Measurements from ENCODE around the gene RAB31. TPM values are rescaled to one million over a fixed set of nuclear protein-coding genes. Genes with fewer than 3 reads are reported as not detected.
"Not testable (repeated sequence)": the region's sequence is repeated elsewhere in the genome, so short reads cannot be mapped to it uniquely, and the experiment has no call there.

The RAB31 gene
- polyA plus RNA-seq, 1 donor from 2014 or later, result 16.3 TPM

DNA sequence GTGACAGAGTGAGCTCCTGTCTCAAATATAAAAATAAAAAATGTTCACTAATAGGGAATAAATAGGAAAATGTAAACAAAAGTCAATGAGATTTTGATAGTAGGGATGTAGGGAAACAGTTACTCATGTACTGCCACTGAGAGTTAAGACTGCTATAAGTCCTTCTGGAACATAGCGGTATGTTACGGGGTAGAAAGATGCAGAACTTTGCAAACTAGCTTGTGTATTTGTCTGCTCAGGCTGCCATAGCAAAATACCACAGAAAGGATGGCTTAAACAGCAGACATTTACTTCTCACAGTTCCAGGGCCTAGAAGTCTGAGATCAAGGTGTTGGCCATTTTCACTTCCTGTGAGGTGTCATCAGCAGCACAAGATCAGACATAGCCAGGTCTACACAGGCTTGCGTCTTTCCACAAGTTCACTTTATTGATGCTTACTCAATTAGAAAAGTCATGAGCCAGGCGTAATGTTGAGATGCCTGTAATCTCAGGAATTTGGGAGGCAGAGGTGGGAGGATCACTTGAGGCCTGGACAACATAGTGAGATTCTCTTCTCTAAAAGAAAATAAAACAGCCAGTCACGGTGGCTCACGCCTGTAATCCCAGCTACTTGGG lies 186.5 kb downstream of the RAB31 start:
- TF ChIP-seq SMC3 (conservative IDR thresholded peaks at IDR 0.05; ENCODE audit: poor library complexity) (no peak), EZH2 (IDR thresholded peaks at IDR 0.05; ENCODE audit: borderline replicate concordance, insufficient read depth, low read length, poor library complexity, severe bottlenecking) (no peak)
- TF ChIP-seq, protein P1, sequence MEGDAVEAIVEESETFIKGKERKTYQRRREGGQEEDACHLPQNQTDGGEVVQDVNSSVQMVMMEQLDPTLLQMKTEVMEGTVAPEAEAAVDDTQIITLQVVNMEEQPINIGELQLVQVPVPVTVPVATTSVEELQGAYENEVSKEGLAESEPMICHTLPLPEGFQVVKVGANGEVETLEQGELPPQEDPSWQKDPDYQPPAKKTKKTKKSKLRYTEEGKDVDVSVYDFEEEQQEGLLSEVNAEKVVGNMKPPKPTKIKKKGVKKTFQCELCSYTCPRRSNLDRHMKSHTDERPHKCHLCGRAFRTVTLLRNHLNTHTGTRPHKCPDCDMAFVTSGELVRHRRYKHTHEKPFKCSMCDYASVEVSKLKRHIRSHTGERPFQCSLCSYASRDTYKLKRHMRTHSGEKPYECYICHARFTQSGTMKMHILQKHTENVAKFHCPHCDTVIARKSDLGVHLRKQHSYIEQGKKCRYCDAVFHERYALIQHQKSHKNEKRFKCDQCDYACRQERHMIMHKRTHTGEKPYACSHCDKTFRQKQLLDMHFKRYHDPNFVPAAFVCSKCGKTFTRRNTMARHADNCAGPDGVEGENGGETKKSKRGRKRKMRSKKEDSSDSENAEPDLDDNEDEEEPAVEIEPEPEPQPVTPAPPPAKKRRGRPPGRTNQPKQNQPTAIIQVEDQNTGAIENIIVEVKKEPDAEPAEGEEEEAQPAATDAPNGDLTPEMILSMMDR (IDR thresholded peaks at IDR 0.05; ENCODE audit: poor library complexity, severe bottlenecking), result no peak
- H3F3A ChIP-seq (ENCODE audit: insufficient read depth, low read length, poor library complexity, severe bottlenecking), result no peaks in the 10 kb centered on the region

DNA sequence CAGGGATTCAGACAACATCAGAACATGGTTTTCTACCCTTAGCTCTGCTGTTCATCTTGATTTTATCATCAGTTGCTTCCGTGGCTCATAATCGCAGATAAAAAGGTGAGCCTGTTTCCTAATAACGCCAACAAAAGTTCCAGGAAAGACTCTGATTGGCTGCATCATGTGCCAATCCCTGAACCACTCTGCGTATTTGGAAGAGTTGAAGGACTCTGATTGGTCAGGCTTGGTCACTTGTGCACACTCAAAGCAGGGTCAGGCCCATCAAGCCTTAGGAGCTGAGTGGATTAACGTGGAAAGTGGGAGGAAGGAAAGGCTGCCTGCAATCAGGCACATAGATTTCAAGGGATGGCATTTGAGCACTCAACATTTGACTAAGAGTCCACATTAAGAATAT lies 189.0 kb downstream of the RAB31 start:
- H3K9me3 ChIP-seq (ENCODE audit: low read length), result no peaks in the 10 kb centered on the region
- no peak overlapping the region for H3K27ac ChIP-seq (ENCODE audit: low read length)
- no peak overlapping the region for H3K4me3 ChIP-seq (ENCODE audit: low read length)
- no peaks in the 10 kb centered on the region for H3F3A ChIP-seq (ENCODE audit: insufficient read depth, low read length, poor library complexity, severe bottlenecking)
- no peak overlapping the region for H2AFZ ChIP-seq (ENCODE audit: low read depth, low read length)
- H3K4me2 ChIP-seq (ENCODE audit: low read length), result no peak overlapping the region
- no peaks in the 10 kb centered on the region for H3K79me2 ChIP-seq (replicated peaks; ENCODE audit: insufficient read depth, low read length)
- H3K9ac ChIP-seq (ENCODE audit: low read length), result no peak overlapping the region
- no peaks in the 10 kb centered on the region for H3K36me3 ChIP-seq (ENCODE audit: insufficient read depth, low read length)
- no peaks in the 10 kb centered on the region for H3K27me3 ChIP-seq (ENCODE audit: insufficient read depth, low read depth, low read length)
- H3K9me2 ChIP-seq (ENCODE audit: insufficient read depth, low read length), result no peaks in the 10 kb centered on the region
- H4K20me1 ChIP-seq (ENCODE audit: insufficient read depth), result no peaks in the 10 kb centered on the region
- TF ChIP-seq, protein P1 (IDR thresholded peaks at IDR 0.05; ENCODE audit: poor library complexity, severe bottlenecking), result no peak
- no peak for TF ChIP-seq EZH2 (IDR thresholded peaks at IDR 0.05; ENCODE audit: borderline replicate concordance, insufficient read depth, low read length, poor library complexity, severe bottlenecking)
- no peak for TF ChIP-seq MXI1 (conservative IDR thresholded peaks at IDR 0.05; ENCODE audit: poor library complexity, severe bottlenecking)
- no peak for TF ChIP-seq RAD21 (conservative IDR thresholded peaks at IDR 0.05)
- no peak for TF ChIP-seq TAF1 (IDR thresholded peaks at IDR 0.05; ENCODE audit: low read depth)
- no peak for TF ChIP-seq EP300 (conservative IDR thresholded peaks at IDR 0.05; ENCODE audit: poor library complexity, severe bottlenecking)

More for the DNA sequence above, 186.5 kb downstream of the RAB31 start:
- H3K9me2 ChIP-seq (ENCODE audit: insufficient read depth, low read length), result no peaks in the 10 kb centered on the region
- no peak overlapping the region for H3K4me2 ChIP-seq (ENCODE audit: low read length)
- no peak overlapping the region for H2AFZ ChIP-seq (ENCODE audit: low read depth, low read length)
- H3K9ac ChIP-seq (ENCODE audit: low read length), result no peak overlapping the region
- H3K36me3 ChIP-seq (ENCODE audit: insufficient read depth, low read length), result no peaks in the 10 kb centered on the region
- H4K20me1 ChIP-seq (ENCODE audit: insufficient read depth), result no peaks in the 10 kb centered on the region
- H3K79me2 ChIP-seq (replicated peaks; ENCODE audit: insufficient read depth, low read length), result no peaks in the 10 kb centered on the region
- no peak overlapping the region for H3K27ac ChIP-seq (ENCODE audit: low read length)
- no peak overlapping the region for H3K4me3 ChIP-seq (ENCODE audit: low read length)
- H3K9me3 ChIP-seq (ENCODE audit: low read length), result no peaks in the 10 kb centered on the region
- no peaks in the 10 kb centered on the region for H3K27me3 ChIP-seq (ENCODE audit: insufficient read depth, low read depth, low read length)

DNA sequence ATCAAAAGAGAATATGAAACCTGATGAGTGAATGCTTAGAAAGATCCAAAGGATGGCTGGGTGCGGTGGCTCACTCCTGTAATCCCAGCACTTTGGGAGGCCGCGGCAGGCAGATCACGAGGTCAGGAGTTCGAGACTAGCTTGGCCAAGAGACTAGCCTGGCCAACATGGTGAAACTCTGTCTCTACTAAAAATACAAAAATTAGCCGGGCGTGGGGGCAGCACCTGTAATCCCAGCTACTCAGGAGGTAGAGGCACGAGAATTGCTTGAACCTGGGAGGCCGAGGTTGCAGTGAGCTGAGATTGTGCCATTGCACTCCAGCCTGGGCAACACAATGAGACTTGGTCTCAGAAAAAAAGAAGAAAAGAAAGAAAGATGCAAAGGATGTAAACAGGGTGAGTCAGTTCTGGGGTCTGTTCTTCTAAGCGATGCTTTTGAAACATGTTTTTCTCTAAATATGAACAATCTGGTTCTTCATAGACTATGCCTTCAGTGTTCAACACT lies 189.7 kb downstream of the RAB31 start:
- H3K4me2 ChIP-seq (ENCODE audit: low read length); H3K79me2 ChIP-seq (replicated peaks; ENCODE audit: insufficient read depth, low read length): not testable (repeated sequence)

More for the DNA sequence above, 189.7 kb downstream of the RAB31 start:
- H2AFZ ChIP-seq (ENCODE audit: low read depth, low read length); H3K9ac ChIP-seq (ENCODE audit: low read length); H3K27ac ChIP-seq (ENCODE audit: low read length); H3K4me3 ChIP-seq (ENCODE audit: low read length); H3K9me2 ChIP-seq (ENCODE audit: insufficient read depth, low read length); H3K27me3 ChIP-seq (ENCODE audit: insufficient read depth, low read depth, low read length); H3K9me3 ChIP-seq (ENCODE audit: low read length); H3K36me3 ChIP-seq (ENCODE audit: insufficient read depth, low read length); H4K20me1 ChIP-seq (ENCODE audit: insufficient read depth); H3F3A ChIP-seq (ENCODE audit: insufficient read depth, low read length, poor library complexity, severe bottlenecking): not testable (repeated sequence)

Data from neural cell (in vitro differentiated cells).